GM12878 (cell line): Measurements from ENCODE around the gene WDR64. TPM values are rescaled to one million over a fixed set of nuclear protein-coding genes. Genes with fewer than 3 reads are reported as not detected.

ENCODE experiments used
- BHLHE40 ChIP-seq, 2 experiments: fragments of 450-650 bp in 1 of 2; IDR thresholded peaks; 2 replicates each; pipeline ENCODE4 v1.6.1; 2011 to 2017; ENCODE audit warnings: low read depth in 2 of 2, borderline replicate concordance in 1 of 2, improper control_type of control experiment in 1 of 2, low read length in 1 of 2, mild to moderate bottlenecking in 1 of 2
- BMI1 ChIP-seq: fragments of 450-650 bp; IDR thresholded peaks from 2 replicates; pipeline ENCODE4 v1.6.1; 2016; ENCODE audit warnings: mild to moderate bottlenecking, moderate library complexity, borderline replicate concordance
- CHD2 ChIP-seq: IDR thresholded peaks from 2 replicates; pipeline ENCODE4 v1.6.1; 2011; ENCODE audit warnings: low read depth, low read length, improper control_type of control experiment, borderline replicate concordance
- NRF1 ChIP-seq: conservative IDR thresholded peaks from 2 replicates; pipeline ENCODE4 v1.6.1; 2011; ENCODE audit warnings: mild to moderate bottlenecking, low read depth, low read length, improper control_type of control experiment
- PML ChIP-seq: IDR thresholded peaks from 2 replicates; pipeline ENCODE4 v1.6.1; 2012; ENCODE audit warnings: low read length, inconsistent platforms
- RELA ChIP-seq: fragments of 450-650 bp; IDR thresholded peaks from 2 replicates; pipeline ENCODE4 v1.8.0; 2014; ENCODE audit warnings: borderline replicate concordance; ENCODE audit not compliant: partially characterized antibody
- RFX5 ChIP-seq: IDR thresholded peaks from 2 replicates; pipeline ENCODE4 v1.6.1; 2011; ENCODE audit warnings: low read depth, low read length, improper control_type of control experiment
- SMC3 ChIP-seq: IDR thresholded peaks from 2 replicates; pipeline ENCODE4 v1.6.1; 2011; ENCODE audit warnings: low read length, improper control_type of control experiment, borderline replicate concordance
- TCF12 ChIP-seq: IDR thresholded peaks from 2 replicates; pipeline ENCODE4 v1.6.1; 2011; ENCODE audit warnings: low read depth, mild to moderate bottlenecking, low read length
- polyA plus RNA-seq, 11 experiments: library from polyadenylated mRNA; depleted of rRNA in 4 of 11; unstranded in 6 of 11; stranded (reverse) in 5 of 11; fragments of >200 nt; fragmentation: Nextera tagmentation in 4 of 11; fragmentation: Illumina TruSeq in 1 of 11; extraction: Ambion mirVana in 4 of 11; extraction: Trizol in 1 of 11; gene quantifications; 1 replicate in 1 of 11; 2 replicates in 10 of 11; pipeline versions ENCODE4 v1.2.1 to v1.2.3, GENCODE V29; 2011 to 2016; ENCODE audit warnings: inconsistent platforms in 2 of 11, missing spikeins in 2 of 11, low read depth in 1 of 11
- total RNA-seq, 4 experiments: library from RNA; depleted of rRNA in 3 of 4; stranded (reverse); fragments of >200 nt in 3 of 4; fragmentation: Illumina TruSeq in 1 of 4; extraction: Trizol in 1 of 4; gene quantifications; 2 replicates each; pipeline versions ENCODE4 v1.2.1 to v1.2.3, GENCODE V29; 2013 to 2021
- TF ChIP-seq, protein P1 (sequence below): fragments of 450-650 bp; IDR thresholded peaks from 2 replicates; pipeline ENCODE4 v1.6.1; 2017; ENCODE audit warnings: mild to moderate bottlenecking, moderate library complexity

The WDR64 gene
- total and polyA plus RNA-seq, 10 of the 15 experiments (the other 5 are each of a cell fraction or from before 2014, with no cell fraction given) = 0.01 TPM; not detected in 9

GRCh38 chr1:241627453-241628259 lies 24.4 kb upstream of the WDR64 start (continued):
- TF ChIP-seq, protein P1, sequence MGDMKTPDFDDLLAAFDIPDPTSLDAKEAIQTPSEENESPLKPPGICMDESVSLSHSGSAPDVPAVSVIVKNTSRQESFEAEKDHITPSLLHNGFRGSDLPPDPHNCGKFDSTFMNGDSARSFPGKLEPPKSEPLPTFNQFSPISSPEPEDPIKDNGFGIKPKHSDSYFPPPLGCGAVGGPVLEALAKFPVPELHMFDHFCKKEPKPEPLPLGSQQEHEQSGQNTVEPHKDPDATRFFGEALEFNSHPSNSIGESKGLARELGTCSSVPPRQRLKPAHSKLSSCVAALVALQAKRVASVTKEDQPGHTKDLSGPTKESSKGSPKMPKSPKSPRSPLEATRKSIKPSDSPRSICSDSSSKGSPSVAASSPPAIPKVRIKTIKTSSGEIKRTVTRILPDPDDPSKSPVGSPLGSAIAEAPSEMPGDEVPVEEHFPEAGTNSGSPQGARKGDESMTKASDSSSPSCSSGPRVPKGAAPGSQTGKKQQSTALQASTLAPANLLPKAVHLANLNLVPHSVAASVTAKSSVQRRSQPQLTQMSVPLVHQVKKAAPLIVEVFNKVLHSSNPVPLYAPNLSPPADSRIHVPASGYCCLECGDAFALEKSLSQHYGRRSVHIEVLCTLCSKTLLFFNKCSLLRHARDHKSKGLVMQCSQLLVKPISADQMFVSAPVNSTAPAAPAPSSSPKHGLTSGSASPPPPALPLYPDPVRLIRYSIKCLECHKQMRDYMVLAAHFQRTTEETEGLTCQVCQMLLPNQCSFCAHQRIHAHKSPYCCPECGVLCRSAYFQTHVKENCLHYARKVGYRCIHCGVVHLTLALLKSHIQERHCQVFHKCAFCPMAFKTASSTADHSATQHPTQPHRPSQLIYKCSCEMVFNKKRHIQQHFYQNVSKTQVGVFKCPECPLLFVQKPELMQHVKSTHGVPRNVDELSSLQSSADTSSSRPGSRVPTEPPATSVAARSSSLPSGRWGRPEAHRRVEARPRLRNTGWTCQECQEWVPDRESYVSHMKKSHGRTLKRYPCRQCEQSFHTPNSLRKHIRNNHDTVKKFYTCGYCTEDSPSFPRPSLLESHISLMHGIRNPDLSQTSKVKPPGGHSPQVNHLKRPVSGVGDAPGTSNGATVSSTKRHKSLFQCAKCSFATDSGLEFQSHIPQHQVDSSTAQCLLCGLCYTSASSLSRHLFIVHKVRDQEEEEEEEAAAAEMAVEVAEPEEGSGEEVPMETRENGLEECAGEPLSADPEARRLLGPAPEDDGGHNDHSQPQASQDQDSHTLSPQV = no peak
- TF ChIP-seq SMC3 = peak; percentile 79
- TF ChIP-seq RELA = no peak
- no peak for TF ChIP-seq NRF1
- no peak for TF ChIP-seq RFX5
- 0 out of 2 replicates have a peak, but pooled peaks have one; percentile 28 for TF ChIP-seq PML
- no peak for TF ChIP-seq TCF12
- TF ChIP-seq BHLHE40 (IDR thresholded peaks at IDR 0.05; ENCODE audit: borderline replicate concordance in 1 of 2, low read depth in 2 of 2, low read length in 1 of 2) = no peak
- no peak for TF ChIP-seq BMI1
- TF ChIP-seq CHD2 = no peak
